Liver (tissue), 9 donors: ENCODE data around the gene WFIKKN1. TPM values are rescaled to one million over a fixed set of nuclear protein-coding genes. Genes with fewer than 3 reads are reported as not detected.

ENCODE experiments used
- DNase-seq: peaks from one replicate; pipeline ENCODE4 v3.0.0-alpha.2; 2017; ENCODE audit warnings: low spot score
- H3K27ac ChIP-seq, 2 donors: one replicate each; pipeline ENCODE4 v1.7.0; 2013; ENCODE audit warnings: inconsistent platforms in 2 of 2, low read length in 2 of 2, control low read depth in 1 of 2, low read depth in 1 of 2, mild to moderate bottlenecking in 1 of 2
- H3K27me3 ChIP-seq, 4 donors: one replicate each; pipeline versions ENCODE4 v1.6.1 to v1.7.0; 2013; ENCODE audit warnings: low read length in 3 of 4, inconsistent platforms in 1 of 4, mild to moderate bottlenecking in 1 of 4, moderate library complexity in 1 of 4; ENCODE audit not compliant: control insufficient read depth in 4 of 4, insufficient read depth in 4 of 4
- H3K36me3 ChIP-seq, 4 donors: one replicate each; pipeline versions ENCODE4 v1.6.1 to v1.7.0; 2013; ENCODE audit warnings: low read length in 3 of 4, mild to moderate bottlenecking in 3 of 4, low read depth in 1 of 4, moderate library complexity in 1 of 4; ENCODE audit not compliant: control insufficient read depth in 4 of 4, insufficient read depth in 3 of 4
- H3K4me1 ChIP-seq, 4 donors: one replicate each; pipeline versions ENCODE4 v1.6.1 to v1.7.0; 2013; ENCODE audit warnings: low read length in 3 of 4, mild to moderate bottlenecking in 3 of 4, moderate library complexity in 1 of 4; ENCODE audit not compliant: control insufficient read depth in 4 of 4, insufficient read depth in 4 of 4
- H3K4me3 ChIP-seq, 3 donors: one replicate each; pipeline versions ENCODE4 v1.6.1 to v1.7.0; 2013; ENCODE audit warnings: low read length in 3 of 3, control low read depth in 1 of 3, low read depth in 1 of 3, mild to moderate bottlenecking in 1 of 3
- H3K9ac ChIP-seq, 2 donors: one replicate each; pipeline ENCODE4 v1.7.0; 2013; ENCODE audit warnings: low read length in 2 of 2, mild to moderate bottlenecking in 2 of 2, moderate library complexity in 2 of 2, control low read depth in 1 of 2, low read depth in 1 of 2
- H3K9me3 ChIP-seq, 4 donors: one replicate each; pipeline versions ENCODE4 v1.6.1 to v1.7.0; 2013; ENCODE audit warnings: low read length in 3 of 4; ENCODE audit not compliant: control insufficient read depth in 4 of 4
- GABPA ChIP-seq, 2 donors: IDR thresholded peaks in 1 of 2; conservative IDR thresholded peaks in 1 of 2; 2 replicates each; pipeline ENCODE4 v1.6.1; 2016; ENCODE audit warnings: antibody characterized with exemption in 2 of 2, mild to moderate bottlenecking in 1 of 2, moderate library complexity in 1 of 2
- NR2F2 ChIP-seq: IDR thresholded peaks from 2 replicates; pipeline ENCODE4 v1.6.1; 2016; ENCODE audit warnings: antibody characterized with exemption
- RAD21 ChIP-seq, 2 donors: IDR thresholded peaks; 2 replicates each; pipeline ENCODE4 v1.6.1; 2016; ENCODE audit warnings: antibody characterized with exemption in 2 of 2, mild to moderate bottlenecking in 2 of 2
- RXRA ChIP-seq, 2 donors: IDR thresholded peaks; 2 replicates each; pipeline ENCODE4 v1.6.1; 2017 to 2018; ENCODE audit warnings: antibody characterized with exemption in 2 of 2, mild to moderate bottlenecking in 1 of 2
- SP1 ChIP-seq: IDR thresholded peaks from 2 replicates; pipeline ENCODE4 v1.6.1; 2018; ENCODE audit warnings: antibody characterized with exemption, mild to moderate bottlenecking
- TAF1 ChIP-seq: conservative IDR thresholded peaks from 2 replicates; pipeline ENCODE4 v1.6.1; 2016; ENCODE audit warnings: antibody characterized with exemption, mild to moderate bottlenecking
- YY1 ChIP-seq: IDR thresholded peaks from 2 replicates; pipeline ENCODE4 v1.6.1; 2016; ENCODE audit warnings: antibody characterized with exemption, mild to moderate bottlenecking
- WGBS: extraction: QIAGEN DNeasy Blood & Tissue Kit; methylation state at CpG from one replicate; pipeline ENCODE4 v1.1.7; 2013; 5-methylcytosine and 5-hydroxymethylcytosine counted together
- polyA plus RNA-seq, 2 donors: library from polyadenylated mRNA; stranded (reverse) in 1 of 2; unstranded in 1 of 2; fragments of 200-250 nt in 1 of 2; fragments of >200 nt in 1 of 2; fragmentation: Nextera tagmentation in 1 of 2; extraction: Ambion mirVana in 1 of 2; gene quantifications; one replicate each; pipeline versions ENCODE4 v1.2.1 to v1.2.3, GENCODE V29; 2013 to 2015
- total RNA-seq, 2 donors: library from RNA; depleted of rRNA; stranded (reverse); fragments of >200 nt; gene quantifications; one replicate each; pipeline ENCODE4 v1.2.3, GENCODE V29; 2014
- TF ChIP-seq, protein P1 (sequence below): fragments of 150-350 bp; IDR thresholded peaks from 2 replicates; pipeline ENCODE4 v1.5.1; 2017; ENCODE audit warnings: improper control_type of control experiment, low read depth, low read length; ENCODE audit not compliant: missing input control
- TF ChIP-seq, protein P2 (sequence below): IDR thresholded peaks from 2 replicates; pipeline ENCODE4 v1.6.1; 2016; ENCODE audit warnings: antibody characterized with exemption
- TF ChIP-seq, protein P3 (sequence below): IDR thresholded peaks from 2 replicates; pipeline ENCODE4 v1.6.1; 2016; ENCODE audit warnings: antibody characterized with exemption
- TF ChIP-seq, protein P4 (sequence below): IDR thresholded peaks from 2 replicates; pipeline ENCODE4 v1.6.1; 2016; ENCODE audit warnings: antibody characterized with exemption
- donor health status: healthy.
- donor health status: healthy.
- donor health status: healthy.
- donor health status: healthy.
- donor health status: healthy.

The WFIKKN1 gene
- total and polyA plus RNA-seq, 4 donors = 0.19 to 1.2 (median 0.46) TPM

DNA sequence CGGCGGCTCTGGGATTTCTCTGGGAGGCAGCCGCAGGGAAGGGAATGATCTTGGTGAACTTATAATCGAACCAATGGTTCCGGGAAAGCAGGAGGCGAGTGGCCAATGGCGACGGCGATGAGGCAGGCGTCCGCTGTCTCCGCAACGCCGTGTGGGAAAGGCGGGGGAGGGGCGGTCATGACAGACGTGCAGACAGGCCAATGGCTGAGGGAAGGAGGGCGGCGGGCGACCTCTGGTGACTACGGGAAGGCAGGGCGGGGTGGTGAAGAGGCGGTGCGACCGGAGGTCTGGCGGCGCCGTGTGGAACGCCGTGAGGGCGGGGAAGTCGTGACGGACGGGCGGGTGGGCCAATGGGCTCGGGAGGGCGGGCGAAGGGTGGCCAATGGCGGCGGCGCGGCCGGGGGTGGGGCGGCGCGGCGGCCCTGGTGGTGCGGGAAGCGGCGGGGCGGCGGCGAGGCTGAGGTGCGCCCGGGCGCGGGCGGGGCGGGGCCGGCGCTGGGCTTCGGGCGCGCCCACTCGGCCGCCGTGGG, 41.1 kb upstream of the WFIKKN1 start, which contains the start of gene RAB40C:
TSS of gene RAB40C (plus strand) at position 409 of the 530 bp plus-strand sequence. CDS start 226 bp downstream, outside the sequence.
- Histone ChIP-seq H3K27ac (peak within 1 kb of the TSS; percentile 94 to 97), H3K4me1 (peaks cover 23 to 75% (median 65%) of the 10 kb centered on the region in 4 donors), H3K9ac (peak within 1 kb of the TSS; percentile 52 to 97), H3K27me3 (no peaks in the 10 kb centered on the region), H3K9me3 (no peaks in the 10 kb centered on the region), H3K4me3 (peak within 1 kb of the TSS; percentile 89 to 92 (median 92)), H3K36me3 (no peaks in the 10 kb centered on the region)
- WGBS = under 1% methylated on average over 67 of the region's 67 CpGs
- DNase-seq = peak; percentile 99
- TF ChIP-seq YY1 = peak; percentile 53
- TF ChIP-seq SP1 = peak; percentile 82
- TF ChIP-seq NR2F2 = no peak
- TF ChIP-seq, protein P1, sequence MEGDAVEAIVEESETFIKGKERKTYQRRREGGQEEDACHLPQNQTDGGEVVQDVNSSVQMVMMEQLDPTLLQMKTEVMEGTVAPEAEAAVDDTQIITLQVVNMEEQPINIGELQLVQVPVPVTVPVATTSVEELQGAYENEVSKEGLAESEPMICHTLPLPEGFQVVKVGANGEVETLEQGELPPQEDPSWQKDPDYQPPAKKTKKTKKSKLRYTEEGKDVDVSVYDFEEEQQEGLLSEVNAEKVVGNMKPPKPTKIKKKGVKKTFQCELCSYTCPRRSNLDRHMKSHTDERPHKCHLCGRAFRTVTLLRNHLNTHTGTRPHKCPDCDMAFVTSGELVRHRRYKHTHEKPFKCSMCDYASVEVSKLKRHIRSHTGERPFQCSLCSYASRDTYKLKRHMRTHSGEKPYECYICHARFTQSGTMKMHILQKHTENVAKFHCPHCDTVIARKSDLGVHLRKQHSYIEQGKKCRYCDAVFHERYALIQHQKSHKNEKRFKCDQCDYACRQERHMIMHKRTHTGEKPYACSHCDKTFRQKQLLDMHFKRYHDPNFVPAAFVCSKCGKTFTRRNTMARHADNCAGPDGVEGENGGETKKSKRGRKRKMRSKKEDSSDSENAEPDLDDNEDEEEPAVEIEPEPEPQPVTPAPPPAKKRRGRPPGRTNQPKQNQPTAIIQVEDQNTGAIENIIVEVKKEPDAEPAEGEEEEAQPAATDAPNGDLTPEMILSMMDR = peak; percentile 19
- TF ChIP-seq RXRA (IDR thresholded peaks at IDR 0.05) = peak in 1 of 2 donors; percentile 78

DNA sequence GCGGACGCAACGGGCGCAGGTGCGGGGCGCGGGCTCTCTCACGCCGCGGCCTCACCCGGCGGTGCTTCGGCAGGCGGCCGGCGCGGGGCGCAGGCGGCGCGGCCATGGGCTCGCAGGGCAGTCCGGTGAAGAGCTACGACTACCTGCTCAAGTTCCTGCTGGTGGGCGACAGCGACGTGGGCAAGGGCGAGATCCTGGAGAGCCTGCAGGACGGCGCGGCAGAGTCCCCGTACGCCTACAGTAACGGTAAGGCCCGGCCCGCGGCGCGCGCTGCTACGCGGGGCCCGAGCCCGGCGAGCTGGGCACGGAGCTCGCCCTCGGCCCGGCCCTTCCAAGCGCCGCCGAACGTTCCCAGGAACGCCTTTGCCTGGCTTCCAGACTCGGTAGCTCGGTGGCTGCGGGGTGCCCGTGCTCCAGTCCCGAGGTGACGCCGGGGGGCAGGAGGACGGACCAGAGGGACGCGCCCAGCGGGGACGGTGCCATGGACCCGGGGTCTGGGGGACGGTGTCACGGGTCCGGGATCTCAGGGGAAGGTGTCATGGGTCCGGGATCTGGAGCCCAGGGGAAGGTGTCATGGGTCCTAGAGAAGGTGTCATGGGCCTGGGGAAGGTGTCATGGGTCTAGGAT, 40.5 kb upstream of the WFIKKN1 start:
- Histone ChIP-seq H3K9ac (peak overlapping the region; percentile 50 to 52), H3K9me3 (no peaks in the 10 kb centered on the region), H3K27me3 (no peaks in the 10 kb centered on the region), H3K4me1 (peaks cover 26 to 79% (median 70%) of the 10 kb centered on the region in 4 donors), H3K4me3 (peak overlapping the region; percentile 57 to 81 (median 81)), H3K27ac (peak overlapping the region; percentile 89 to 90), H3K36me3 (no peaks in the 10 kb centered on the region)
- DNase-seq = no peak
- TF ChIP-seq RAD21 (IDR thresholded peaks at IDR 0.05) (no peak), TAF1 (no peak), SP1 (no peak)
- TF ChIP-seq, protein P2, sequence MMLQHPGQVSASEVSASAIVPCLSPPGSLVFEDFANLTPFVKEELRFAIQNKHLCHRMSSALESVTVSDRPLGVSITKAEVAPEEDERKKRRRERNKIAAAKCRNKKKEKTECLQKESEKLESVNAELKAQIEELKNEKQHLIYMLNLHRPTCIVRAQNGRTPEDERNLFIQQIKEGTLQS = no peak
- TF ChIP-seq, protein P3, sequence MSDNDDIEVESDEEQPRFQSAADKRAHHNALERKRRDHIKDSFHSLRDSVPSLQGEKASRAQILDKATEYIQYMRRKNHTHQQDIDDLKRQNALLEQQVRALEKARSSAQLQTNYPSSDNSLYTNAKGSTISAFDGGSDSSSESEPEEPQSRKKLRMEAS = no peak
- WGBS = under 1% methylated on average over 71 of the region's 71 CpGs

DNA sequence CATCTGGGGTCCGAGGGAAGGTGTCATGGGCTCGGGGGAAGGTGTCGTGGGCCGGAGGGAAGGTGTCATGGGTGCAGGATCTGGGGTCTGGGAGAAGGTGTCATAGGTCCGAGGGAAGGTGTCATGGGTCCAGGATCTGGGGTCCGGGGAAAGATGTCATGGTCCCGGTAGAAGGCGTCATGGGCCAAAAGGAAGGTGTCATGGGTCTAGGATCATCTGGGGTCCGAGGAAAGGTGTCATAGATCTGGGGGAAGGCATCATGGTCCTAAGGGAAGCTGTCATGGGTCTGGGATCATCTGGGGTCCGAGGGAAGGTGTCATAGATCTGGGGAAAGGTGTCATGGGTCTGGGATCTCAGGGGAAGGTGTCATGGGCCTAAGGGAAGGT, 40.0 kb upstream of the WFIKKN1 start:
- Histone ChIP-seq H3K36me3 (no peaks in the 10 kb centered on the region), H3K9me3 (no peaks in the 10 kb centered on the region), H3K27me3 (no peaks in the 10 kb centered on the region), H3K4me1 (peaks cover 25 to 78% (median 68%) of the 10 kb centered on the region in 4 donors), H3K4me3 (peak overlapping the region; percentile 57 to 81 (median 81)), H3K27ac (peak overlapping the region; percentile 89 to 90), H3K9ac (peak overlapping the region; percentile 50 to 52)
- DNase-seq = no peak
- TF ChIP-seq, protein P4, sequence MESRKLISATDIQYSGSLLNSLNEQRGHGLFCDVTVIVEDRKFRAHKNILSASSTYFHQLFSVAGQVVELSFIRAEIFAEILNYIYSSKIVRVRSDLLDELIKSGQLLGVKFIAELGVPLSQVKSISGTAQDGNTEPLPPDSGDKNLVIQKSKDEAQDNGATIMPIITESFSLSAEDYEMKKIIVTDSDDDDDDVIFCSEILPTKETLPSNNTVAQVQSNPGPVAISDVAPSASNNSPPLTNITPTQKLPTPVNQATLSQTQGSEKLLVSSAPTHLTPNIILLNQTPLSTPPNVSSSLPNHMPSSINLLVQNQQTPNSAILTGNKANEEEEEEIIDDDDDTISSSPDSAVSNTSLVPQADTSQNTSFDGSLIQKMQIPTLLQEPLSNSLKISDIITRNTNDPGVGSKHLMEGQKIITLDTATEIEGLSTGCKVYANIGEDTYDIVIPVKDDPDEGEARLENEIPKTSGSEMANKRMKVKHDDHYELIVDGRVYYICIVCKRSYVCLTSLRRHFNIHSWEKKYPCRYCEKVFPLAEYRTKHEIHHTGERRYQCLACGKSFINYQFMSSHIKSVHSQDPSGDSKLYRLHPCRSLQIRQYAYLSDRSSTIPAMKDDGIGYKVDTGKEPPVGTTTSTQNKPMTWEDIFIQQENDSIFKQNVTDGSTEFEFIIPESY = no peak
- TF ChIP-seq GABPA (IDR thresholded peaks at IDR 0.05 in 1 of 2, conservative IDR thresholded peaks at IDR 0.05 in 1 of 2) = peak; percentile 46 to 75
- WGBS = 31% methylated on average over 10 of the region's 10 CpGs
